Bronchial epithelial cell (primary cell): ENCODE data around the gene CENATAC. TPM values are rescaled to one million over a fixed set of nuclear protein-coding genes. Genes with fewer than 3 reads are reported as not detected.
"Not testable (repeated sequence)": the region's sequence is repeated elsewhere in the genome, so short reads cannot be mapped to it uniquely, and the experiment has no call there.

Experiments
- DNase-seq: peaks from one replicate; pipeline ENCODE4 v3.0.0-alpha.2; 2010; ENCODE audit warnings: low read depth
- FAIRE-seq: peaks from 2 replicates; lab custom pipeline; 2011; peaks lifted over from hg19 to GRCh38; lab: Jason Lieb, UNC
- H3K27me3 ChIP-seq: 2 replicates; pipeline ENCODE4 v1.5.1; 2011; ENCODE audit warnings: low read length; ENCODE audit not compliant: control insufficient read depth, insufficient read depth
- H3K36me3 ChIP-seq: 2 replicates; pipeline ENCODE4 v1.5.1; 2011; ENCODE audit warnings: low read length; ENCODE audit not compliant: control insufficient read depth, insufficient read depth
- H3K4me3 ChIP-seq: 2 replicates; pipeline ENCODE4 v1.5.1; 2011; ENCODE audit warnings: mild to moderate bottlenecking, low read depth, low read length, control low read depth
- total RNA-seq: library from RNA; depleted of rRNA; stranded (reverse); fragments of >200 nt; gene quantifications from 2 replicates; pipeline ENCODE4 v1.2.1, GENCODE V29; 2014
- TF ChIP-seq, protein P1 (sequence below): IDR thresholded peaks from 2 replicates; pipeline ENCODE4 v1.5.1; 2011; ENCODE audit warnings: mild to moderate bottlenecking, moderate library complexity, low read length, control low read depth, inconsistent platforms; ENCODE audit not compliant: insufficient read depth, severe bottlenecking

The CENATAC gene
- 21.3 and 22.5 TPM in 2 replicates for total RNA-seq

DNA sequence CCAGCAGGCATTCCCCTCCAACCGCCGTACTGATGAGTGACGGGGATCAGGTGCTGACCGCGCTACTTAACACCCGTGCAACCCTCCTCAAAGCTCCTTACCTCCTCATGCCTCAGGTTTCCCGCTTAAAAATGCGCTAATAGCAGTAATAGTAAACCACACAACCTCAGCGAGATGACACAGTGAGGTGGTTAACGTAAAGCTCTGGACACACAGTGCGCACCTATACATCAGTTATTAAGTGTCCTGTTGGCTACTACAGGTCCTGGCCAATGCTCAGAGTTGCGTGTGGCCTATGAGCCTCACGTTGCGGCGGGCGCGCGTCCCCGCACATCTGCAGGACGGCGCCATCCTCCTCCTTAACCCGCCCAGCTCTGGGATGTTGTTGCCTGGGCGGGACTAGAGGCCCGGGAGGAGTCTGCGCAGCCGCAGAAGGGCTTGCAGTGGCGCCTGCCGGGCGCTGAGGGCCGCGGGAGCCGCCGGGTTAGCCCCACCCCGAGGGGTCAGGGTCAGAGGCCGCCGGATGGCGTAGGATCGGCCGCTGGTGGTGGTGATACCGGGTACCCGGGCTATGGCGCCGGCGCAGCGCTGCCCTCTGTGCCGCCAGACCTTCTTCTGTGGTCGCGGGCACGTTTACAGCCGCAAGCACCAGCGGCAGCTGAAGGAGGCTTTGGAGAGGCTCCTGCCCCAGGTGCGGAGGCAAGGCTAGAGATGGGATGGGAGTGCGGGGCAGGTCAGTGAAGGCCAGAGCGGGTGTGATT lies at the start of gene CENATAC:
TSS of gene CENATAC (plus strand) at position 512 of the 761 bp plus-strand sequence. CDS start at position 572, 60 bp downstream.
- FAIRE-seq, result no peak
- peak; percentile 79 for DNase-seq
- Histone ChIP-seq H3K4me3 (peak within 1 kb of the TSS; percentile 65), H3K36me3 (peaks cover 1% of the 10 kb centered on the region), H3K27me3 (no peaks in the 10 kb centered on the region)
- TF ChIP-seq, protein P1, sequence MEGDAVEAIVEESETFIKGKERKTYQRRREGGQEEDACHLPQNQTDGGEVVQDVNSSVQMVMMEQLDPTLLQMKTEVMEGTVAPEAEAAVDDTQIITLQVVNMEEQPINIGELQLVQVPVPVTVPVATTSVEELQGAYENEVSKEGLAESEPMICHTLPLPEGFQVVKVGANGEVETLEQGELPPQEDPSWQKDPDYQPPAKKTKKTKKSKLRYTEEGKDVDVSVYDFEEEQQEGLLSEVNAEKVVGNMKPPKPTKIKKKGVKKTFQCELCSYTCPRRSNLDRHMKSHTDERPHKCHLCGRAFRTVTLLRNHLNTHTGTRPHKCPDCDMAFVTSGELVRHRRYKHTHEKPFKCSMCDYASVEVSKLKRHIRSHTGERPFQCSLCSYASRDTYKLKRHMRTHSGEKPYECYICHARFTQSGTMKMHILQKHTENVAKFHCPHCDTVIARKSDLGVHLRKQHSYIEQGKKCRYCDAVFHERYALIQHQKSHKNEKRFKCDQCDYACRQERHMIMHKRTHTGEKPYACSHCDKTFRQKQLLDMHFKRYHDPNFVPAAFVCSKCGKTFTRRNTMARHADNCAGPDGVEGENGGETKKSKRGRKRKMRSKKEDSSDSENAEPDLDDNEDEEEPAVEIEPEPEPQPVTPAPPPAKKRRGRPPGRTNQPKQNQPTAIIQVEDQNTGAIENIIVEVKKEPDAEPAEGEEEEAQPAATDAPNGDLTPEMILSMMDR, result peak; percentile 11

DNA sequence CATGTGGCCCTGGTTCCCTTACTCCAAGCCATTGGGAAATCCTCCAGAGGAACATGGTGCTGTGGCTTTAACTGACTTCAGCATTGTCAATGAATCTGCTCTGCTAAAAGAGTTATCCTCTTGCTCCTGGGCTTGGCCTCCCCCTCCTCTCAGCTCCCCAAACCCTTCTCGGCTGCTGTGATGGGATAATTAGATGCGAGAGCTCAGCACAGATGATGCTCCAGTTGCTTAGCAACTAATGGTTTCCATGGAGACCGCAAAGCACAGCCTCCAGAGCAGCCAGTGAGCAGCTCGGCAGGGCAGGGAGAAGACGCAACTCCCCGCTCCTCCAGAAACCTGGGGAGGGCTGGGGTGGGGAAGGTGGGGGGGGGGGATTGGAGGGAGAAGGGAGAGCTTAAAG lies 44.7 kb upstream of the CENATAC start:
- peaks cover 3% of the 10 kb centered on the region for H3K27me3 ChIP-seq
- no peak for FAIRE-seq
- TF ChIP-seq, protein P1, result no peak
- no peak for DNase-seq
- no peaks in the 10 kb centered on the region for H3K36me3 ChIP-seq
- no peak overlapping the region for H3K4me3 ChIP-seq

DNA sequence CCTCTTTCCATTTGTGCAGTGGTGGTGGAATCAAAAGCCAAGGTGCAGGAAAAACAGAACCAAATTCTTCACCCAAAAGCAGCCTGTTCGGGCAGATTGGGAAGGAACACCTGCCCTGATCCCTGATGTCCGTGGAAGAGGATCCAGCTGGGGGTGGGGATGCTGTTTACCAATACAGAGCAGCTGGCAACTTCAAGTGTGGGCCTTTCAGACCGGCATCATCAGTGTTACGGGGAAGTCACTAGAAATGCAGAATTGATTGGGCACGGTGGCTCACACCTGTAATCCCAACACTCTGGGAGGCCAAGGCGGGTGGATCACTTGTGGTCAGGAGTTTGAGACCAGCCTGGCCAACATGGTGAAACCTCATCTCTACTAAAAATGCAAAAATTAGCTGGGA lies 44.0 kb upstream of the CENATAC start:
- DNase-seq, H3K27me3 ChIP-seq, H3K36me3 ChIP-seq, FAIRE-seq, H3K4me3 ChIP-seq: not testable (repeated sequence)

DNA sequence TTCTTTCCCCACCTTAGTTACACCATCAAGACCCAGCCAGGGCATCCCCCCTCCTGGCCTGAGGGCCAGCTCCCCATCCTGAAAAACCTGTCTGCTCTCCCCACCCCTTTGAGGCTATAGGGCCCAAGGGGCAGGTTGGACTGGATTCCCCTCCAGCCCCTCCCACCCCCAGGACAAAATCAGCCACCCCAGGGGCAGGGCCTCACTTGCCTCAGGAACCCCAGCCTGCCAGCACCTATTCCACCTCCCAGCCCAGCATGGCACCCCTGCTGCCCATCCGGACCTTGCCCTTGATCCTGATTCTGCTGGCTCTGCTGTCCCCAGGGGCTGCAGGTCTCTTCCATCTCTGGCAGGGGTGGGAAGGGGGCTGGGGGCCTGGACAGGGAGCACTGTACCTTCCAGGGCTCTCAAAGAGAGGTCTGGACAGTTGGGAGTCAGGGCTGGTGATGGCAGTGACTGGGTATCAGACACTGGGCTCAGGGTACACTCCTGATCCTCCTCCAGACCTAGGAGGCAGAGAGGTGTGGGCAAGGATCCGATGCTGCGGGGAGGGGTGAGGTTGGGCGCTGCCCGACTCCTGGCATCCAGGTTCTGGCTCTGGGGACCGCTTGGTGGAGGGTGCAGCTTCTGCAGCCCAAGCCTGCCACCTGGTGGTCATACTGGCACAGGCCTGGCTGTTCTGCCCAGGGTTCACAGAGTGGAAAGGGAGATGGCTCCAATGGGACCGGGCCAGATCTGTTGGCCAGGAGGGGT lies 41.7 kb upstream of the CENATAC start, which contains the start of gene UPK2:
TSS of gene UPK2 (plus strand) at position 205 of the 753 bp plus-strand sequence. CDS start at position 258, 53 bp downstream.
- no peaks in the 10 kb centered on the region for H3K36me3 ChIP-seq
- TF ChIP-seq, protein P1, result peak; percentile 99
- peaks cover 7% of the 10 kb centered on the region for H3K27me3 ChIP-seq
- H3K4me3 ChIP-seq, result no peak within 1 kb of the TSS
- peak; percentile 68 for DNase-seq
- FAIRE-seq, result peak; percentile 73

- H3K36me3 ChIP-seq, result no peaks in the 10 kb centered on the region
- DNase-seq, result no peak
- H3K4me3 ChIP-seq, result no peak overlapping the region
- H3K27me3 ChIP-seq, result peaks cover 7% of the 10 kb centered on the region
- TF ChIP-seq, protein P1, result no peak
- FAIRE-seq, result no peak
These were observed 41.0 kb upstream of the CENATAC start for GRCh38 chr11:118956847-118957469.

DNA sequence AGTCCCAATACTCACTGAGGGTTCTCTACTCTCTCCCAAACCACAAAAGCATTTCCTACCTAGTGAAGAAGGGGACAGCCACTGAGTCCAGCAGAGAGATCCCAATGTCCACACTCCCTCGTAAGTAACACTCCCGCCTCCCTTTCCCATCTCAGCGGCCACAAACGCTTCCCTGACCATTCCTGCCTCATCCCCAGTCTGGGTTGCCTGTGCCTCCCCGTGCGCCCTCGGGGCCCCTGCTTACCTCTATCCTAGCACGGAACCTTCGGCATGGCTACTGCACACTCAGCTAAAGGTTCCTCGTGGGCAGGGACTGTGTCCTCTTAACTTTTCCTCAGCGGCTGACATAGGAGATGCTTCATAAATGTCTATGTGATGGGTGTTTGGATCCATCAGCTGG lies 40.4 kb upstream of the CENATAC start:
- TF ChIP-seq, protein P1, result no peak
- no peak overlapping the region for H3K4me3 ChIP-seq
- FAIRE-seq (no peak), DNase-seq (no peak)
- H3K36me3 ChIP-seq, result no peaks in the 10 kb centered on the region
- H3K27me3 ChIP-seq, result peaks cover 7% of the 10 kb centered on the region
